Osteocyte (in vitro differentiated cells): Measurements from ENCODE around the gene TATDN3. TPM values are rescaled to one million over a fixed set of nuclear protein-coding genes. Genes with fewer than 3 reads are reported as not detected.
A peak's percentile ranks its signal among the peaks of the same experiment; 100 is the strongest.

ENCODE experiments used
- DNase-seq: peaks from one replicate; pipeline ENCODE4 v3.0.0; 2021; ENCODE audit warnings: mixed read lengths; ENCODE audit not compliant: unreplicated experiment; ENCODE audit errors: extremely low spot score
- H3K27ac Mint-ChIP-seq: one replicate; pipeline ENCODE4 v1.8.0; 2021; ENCODE audit warnings: mild to moderate bottlenecking, mixed read lengths; ENCODE audit not compliant: unreplicated experiment
- H3K27me3 Mint-ChIP-seq: one replicate; pipeline ENCODE4 v1.8.0; 2021; ENCODE audit warnings: mixed read lengths; ENCODE audit not compliant: unreplicated experiment
- H3K36me3 Mint-ChIP-seq: one replicate; pipeline ENCODE4 v1.8.0; 2021; ENCODE audit warnings: mixed read lengths; ENCODE audit not compliant: unreplicated experiment
- H3K4me1 Mint-ChIP-seq: one replicate; pipeline ENCODE4 v1.8.0; 2021; ENCODE audit warnings: mixed read lengths; ENCODE audit not compliant: unreplicated experiment
- H3K4me3 Mint-ChIP-seq: one replicate; pipeline ENCODE4 v1.8.0; 2021; ENCODE audit warnings: mild to moderate bottlenecking, moderate library complexity, mixed read lengths; ENCODE audit not compliant: unreplicated experiment
- H3K9me3 Mint-ChIP-seq: one replicate; pipeline ENCODE4 v1.8.0; 2021; ENCODE audit warnings: mixed read lengths; ENCODE audit not compliant: unreplicated experiment
- total RNA-seq: library from RNA; stranded (reverse); gene quantifications from 2 replicates; pipeline ENCODE4 v1.2.1, GENCODE V29; 2021
- TF ChIP-seq, protein P1 (sequence below): fragments of 200-600 bp; sonication (generic); IDR thresholded peaks from 2 replicates; pipeline ENCODE4 v1.5.0; 2021; ENCODE audit warnings: antibody characterized with exemption, mild to moderate bottlenecking, moderate library complexity

The TATDN3 gene
- total RNA-seq, 1 donor from 2014 or later = 15.6 TPM

DNA sequence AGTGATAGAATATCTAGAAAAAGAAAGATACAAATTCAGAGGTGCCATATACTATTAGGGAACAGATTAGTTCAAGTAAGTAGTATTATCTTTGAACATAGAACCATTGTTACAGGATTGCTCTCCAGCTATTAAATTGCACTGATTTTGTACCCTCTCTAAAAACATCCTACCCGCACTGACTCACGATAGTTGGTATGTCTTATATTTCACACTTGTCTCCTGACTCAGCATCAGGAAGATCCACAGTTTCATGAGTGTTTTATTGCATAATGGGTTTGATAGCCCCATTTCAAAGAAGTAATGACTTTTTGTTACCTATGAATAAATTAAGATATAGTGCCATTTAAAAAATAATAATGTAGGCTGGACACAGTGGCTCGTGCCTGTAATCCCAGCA lies 6.0 kb downstream of the TATDN3 start:
- no peaks in the 10 kb centered on the region for H3K9me3 Mint-ChIP-seq
- no peak for DNase-seq
- TF ChIP-seq, protein P1, sequence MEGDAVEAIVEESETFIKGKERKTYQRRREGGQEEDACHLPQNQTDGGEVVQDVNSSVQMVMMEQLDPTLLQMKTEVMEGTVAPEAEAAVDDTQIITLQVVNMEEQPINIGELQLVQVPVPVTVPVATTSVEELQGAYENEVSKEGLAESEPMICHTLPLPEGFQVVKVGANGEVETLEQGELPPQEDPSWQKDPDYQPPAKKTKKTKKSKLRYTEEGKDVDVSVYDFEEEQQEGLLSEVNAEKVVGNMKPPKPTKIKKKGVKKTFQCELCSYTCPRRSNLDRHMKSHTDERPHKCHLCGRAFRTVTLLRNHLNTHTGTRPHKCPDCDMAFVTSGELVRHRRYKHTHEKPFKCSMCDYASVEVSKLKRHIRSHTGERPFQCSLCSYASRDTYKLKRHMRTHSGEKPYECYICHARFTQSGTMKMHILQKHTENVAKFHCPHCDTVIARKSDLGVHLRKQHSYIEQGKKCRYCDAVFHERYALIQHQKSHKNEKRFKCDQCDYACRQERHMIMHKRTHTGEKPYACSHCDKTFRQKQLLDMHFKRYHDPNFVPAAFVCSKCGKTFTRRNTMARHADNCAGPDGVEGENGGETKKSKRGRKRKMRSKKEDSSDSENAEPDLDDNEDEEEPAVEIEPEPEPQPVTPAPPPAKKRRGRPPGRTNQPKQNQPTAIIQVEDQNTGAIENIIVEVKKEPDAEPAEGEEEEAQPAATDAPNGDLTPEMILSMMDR = no peak

DNA sequence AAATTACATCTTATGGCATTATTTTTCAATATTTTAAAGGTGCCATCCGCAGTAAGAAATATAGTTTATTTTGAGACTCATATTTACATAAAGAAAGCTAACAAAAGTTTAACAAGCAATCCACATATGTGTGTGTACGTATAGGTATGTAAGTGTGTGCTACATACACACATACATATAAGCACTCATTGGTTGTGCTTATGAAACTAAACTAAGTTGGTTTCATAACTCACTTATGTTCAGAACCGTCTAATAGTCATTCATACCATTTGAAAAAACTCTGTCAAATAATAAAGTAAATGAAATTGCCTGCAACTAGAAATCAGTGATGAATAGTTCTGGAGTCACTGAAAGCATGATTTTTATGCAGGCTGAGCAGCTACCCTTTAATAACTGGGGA lies 14.1 kb downstream of the TATDN3 start:
- H3K9me3 Mint-ChIP-seq = no peaks in the 10 kb centered on the region
- H3K27ac Mint-ChIP-seq = no peak overlapping the region
- no peaks in the 10 kb centered on the region for H3K27me3 Mint-ChIP-seq

More for the DNA sequence above, 6.0 kb downstream of the TATDN3 start:
- Mint-ChIP-seq H3K27me3 (no peaks in the 10 kb centered on the region), H3K36me3 (peaks cover 21% of the 10 kb centered on the region), H3K4me1 (peaks cover 3% of the 10 kb centered on the region), H3K27ac (no peak overlapping the region), H3K4me3 (no peak overlapping the region)

DNA sequence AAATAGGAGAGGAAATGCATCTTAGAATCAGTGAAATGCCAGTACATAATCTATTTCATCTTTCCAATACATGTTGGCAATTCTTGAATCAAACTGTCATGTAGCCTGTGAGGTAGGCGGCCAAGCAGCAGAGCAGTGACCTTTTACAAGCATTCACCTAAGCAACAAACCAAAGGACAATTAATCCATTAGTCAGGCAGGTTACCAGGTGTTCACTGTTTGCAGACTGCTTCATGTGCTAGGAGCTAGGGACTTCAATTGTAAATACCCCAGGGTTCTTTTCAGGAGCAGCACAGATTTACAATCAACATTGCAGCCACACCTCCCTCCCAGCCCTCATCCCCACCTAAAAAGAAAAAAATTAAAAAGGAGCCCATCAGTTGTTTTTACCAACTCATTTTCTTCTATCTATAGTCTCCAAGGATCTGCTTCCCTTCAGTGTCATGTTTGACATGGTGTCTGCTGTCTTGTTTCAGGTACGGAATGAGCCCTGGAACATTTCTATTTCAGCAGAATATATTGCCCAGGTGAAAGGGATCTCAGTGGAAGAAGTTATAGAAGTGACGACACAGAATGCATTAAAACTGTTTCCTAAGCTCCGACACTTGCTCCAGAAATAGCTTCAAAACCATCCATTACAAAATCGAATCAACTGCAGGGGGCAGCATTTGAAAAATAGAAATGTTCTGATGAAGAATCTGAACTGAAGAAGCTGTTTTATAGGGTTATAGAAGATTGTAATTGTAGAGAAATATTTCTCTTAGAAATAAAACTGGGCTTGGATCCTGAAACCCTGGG lies 23.0 kb downstream of the TATDN3 start:
- Mint-ChIP-seq H3K27me3 (no peaks in the 10 kb centered on the region), H3K36me3 (peaks cover 5% of the 10 kb centered on the region), H3K9me3 (no peaks in the 10 kb centered on the region), H3K4me3 (no peak overlapping the region), H3K4me1 (no peaks in the 10 kb centered on the region), H3K27ac (no peak overlapping the region)
- no peak for DNase-seq
- TF ChIP-seq, protein P1 = peak; percentile 39

More for the DNA sequence above, 14.1 kb downstream of the TATDN3 start:
- Mint-ChIP-seq H3K4me1 (no peaks in the 10 kb centered on the region), H3K36me3 (peaks cover 30% of the 10 kb centered on the region), H3K4me3 (no peak overlapping the region)
- TF ChIP-seq, protein P1 = no peak
- no peak for DNase-seq

DNA sequence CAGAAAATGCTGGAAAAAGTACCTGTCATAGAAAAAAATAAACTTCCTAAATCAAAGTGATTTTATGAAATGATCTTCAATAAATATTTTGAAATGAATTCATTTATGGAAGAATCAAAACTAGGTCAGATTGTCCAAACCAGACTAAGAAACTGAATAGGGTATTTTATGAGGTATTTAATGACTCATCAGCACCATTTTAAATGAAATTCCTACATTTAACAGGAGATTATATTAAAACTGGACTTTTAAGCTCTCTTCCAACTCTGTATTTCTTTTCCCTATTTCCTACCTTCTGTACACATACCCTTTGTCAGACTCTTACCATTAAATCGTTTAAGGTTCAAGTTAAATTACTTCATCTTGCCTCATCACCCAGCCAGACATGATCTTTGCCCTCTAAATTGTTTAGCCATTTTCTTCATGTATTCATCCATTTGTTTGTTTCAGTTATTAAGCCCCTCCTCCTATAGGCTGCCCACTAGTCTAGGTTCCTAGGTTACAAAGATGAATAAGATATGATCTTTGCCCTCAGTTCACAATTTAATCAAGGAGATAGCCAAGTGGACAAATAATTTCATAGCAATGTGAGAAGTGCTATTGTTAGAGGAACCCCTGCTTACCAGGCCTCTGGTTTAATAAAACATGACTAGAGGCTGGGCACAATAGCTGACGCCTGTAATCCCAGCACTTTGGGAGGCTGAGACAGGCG lies 25.0 kb downstream of the TATDN3 start:
- TF ChIP-seq, protein P1 = no peak
- Mint-ChIP-seq H3K9me3 (no peaks in the 10 kb centered on the region), H3K36me3 (peaks cover 5% of the 10 kb centered on the region), H3K4me1 (no peaks in the 10 kb centered on the region), H3K27ac (no peak overlapping the region), H3K27me3 (no peaks in the 10 kb centered on the region), H3K4me3 (no peak overlapping the region)
- no peak for DNase-seq

DNA sequence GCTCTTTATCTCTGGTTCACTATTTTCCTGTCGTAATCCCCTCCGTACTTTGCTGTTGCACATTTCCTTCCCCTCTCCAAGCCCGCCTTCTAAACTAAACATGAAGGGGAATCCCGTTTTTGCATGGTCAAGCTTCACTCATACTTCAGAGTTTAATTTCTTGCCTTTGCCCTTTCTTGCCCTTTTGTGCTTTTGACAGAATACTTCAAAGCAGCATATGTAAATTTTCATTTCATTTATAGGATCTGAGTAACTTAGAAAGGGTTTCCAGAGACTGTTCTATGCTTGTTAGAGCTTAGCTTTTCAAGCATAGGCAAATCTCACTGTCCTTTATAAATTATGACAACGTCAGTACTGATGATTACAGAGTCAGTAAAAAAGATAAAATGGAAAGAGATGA lies 28.0 kb downstream of the TATDN3 start:
- DNase-seq = no peak
- peaks cover 3% of the 10 kb centered on the region for H3K9me3 Mint-ChIP-seq
- H3K4me1 Mint-ChIP-seq = no peaks in the 10 kb centered on the region
- peaks cover 5% of the 10 kb centered on the region for H3K36me3 Mint-ChIP-seq
- no peaks in the 10 kb centered on the region for H3K27me3 Mint-ChIP-seq
- H3K4me3 Mint-ChIP-seq = no peak overlapping the region
- no peak overlapping the region for H3K27ac Mint-ChIP-seq
- TF ChIP-seq, protein P1 = no peak
